GM21529 (cell line): ENCODE results near the gene DEFB127.
"Not testable (repeated sequence)": the region's sequence is repeated elsewhere in the genome, so short reads cannot be mapped to it uniquely, and the experiment has no call there.

Experiments used
- ATAC-seq: cut with Tn5 transposase; IDR thresholded peaks from one replicate; pipeline ENCODE4 v1.9.1; 2021; ENCODE audit not compliant: unreplicated experiment

The DEFB127 gene

GRCh38 chr20:157154-157553 is at the start of gene DEFB127:
TSS of gene DEFB127 (plus strand) at chr20:157454. CDS start at chr20:157545, 91 bp downstream.
- ATAC-seq, result no peak

DNA sequence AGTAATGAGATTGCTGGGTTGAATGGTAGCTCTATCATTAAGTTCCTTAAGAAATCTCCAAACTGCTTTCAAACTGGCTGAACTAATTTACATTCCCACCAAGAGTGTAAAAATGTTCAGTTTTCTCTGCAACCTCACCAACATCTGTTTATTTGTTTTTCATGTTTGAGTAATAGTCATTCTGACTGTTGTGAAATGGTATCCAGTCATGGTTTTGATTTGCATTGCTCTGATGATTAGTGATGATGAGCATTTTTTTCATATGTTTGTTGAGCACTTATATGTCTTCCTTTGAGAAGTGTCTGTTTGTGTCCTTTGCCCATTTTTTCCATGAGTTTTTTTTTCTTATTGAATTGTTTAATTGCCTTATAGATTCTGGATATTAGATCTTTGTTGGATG is 44.9 kb upstream of the DEFB127 start:
- no peak for ATAC-seq

DNA sequence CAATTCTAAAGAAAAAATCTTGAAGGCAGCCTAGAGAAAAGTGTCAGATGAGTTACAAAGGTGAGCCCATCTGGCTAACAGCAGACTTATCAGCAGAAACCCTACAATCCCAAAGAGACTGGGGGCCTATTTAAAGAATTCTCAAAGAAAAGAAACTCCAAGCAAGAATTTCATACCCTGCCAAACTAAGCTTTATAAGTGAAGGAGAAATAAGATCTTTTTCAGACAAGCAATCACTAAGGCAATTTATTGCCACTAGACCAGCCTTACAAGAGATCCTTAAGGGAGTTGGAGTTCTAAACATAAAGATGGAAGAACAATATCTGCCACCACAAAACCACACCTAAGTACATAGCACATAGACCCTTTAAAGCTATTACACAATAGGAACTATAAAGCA is 39.7 kb upstream of the DEFB127 start:
- ATAC-seq, result no peak

- not testable (repeated sequence) for ATAC-seq
Measured at GRCh38 chr20:129786-130323, 27.4 kb upstream of the DEFB127 start.

DNA sequence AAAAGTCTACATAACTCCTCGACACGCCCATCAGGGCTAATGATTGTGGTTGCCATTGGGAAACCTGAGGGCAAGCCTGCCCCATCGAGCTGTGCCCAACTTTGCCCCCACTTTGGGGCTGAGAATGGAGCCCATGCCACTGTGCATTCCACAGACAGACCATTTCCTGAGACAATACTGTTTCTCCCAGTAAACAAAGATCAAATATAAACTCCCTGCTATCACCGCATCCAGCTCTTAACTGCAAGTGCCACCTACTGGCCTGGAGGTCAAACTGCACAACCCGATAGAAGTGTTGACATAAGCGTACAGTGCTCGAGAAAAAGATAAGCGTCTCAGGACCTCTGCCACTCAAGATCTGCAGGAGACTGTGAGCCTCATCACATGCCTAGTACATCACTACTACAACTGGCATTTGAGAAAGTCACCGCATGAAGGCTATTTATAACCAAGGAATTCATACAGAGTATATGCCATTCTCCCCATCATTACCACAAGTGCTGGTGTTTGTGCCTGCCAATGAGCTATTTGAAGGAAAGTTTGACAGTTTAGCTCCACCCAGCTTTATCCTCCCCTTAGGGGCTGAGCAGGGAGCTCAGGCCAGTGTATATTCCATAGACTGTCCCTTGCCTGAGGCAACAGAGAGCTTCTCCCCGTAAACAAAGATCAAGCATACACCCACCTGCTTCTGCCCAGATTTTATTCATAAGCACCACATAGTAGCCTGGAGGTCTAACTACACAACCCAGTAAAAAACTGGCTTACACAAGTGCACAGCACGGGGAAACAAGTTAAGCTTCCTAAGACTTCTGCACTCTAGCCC is 19.4 kb upstream of the DEFB127 start:
- no peak for ATAC-seq

DNA sequence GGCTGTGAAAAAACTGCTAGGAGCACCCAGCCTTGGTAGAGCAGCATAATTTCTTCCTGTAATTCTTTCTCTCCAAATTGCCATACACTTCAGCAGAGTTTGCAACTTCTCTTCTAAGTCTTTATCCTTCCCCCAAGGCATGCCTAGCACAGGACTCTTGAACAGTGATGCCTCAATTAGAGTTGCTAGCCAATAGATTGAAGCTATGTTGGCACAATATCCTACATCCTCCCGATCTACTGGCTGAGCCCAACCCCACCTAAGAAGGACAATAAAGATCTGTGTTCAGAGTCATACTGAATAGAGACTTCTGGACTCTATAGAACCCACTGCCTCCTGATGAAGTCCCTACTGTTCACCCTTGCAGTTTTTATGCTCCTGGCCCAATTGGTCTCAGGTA is 15.0 kb upstream of the DEFB127 start, which contains the start of gene DEFB126:
Gene DEFB126, plus strand, starts transcription at position 301 of the 400 bp plus-strand sequence. Its CDS starts 39 bp downstream, at position 340.
- ATAC-seq, result no peak

GRCh38 chr20:145877-146276 is 11.4 kb upstream of the DEFB127 start:
- no peak for ATAC-seq

GRCh38 chr20:152131-152530 is 5.1 kb upstream of the DEFB127 start:
- ATAC-seq, result no peak

DNA sequence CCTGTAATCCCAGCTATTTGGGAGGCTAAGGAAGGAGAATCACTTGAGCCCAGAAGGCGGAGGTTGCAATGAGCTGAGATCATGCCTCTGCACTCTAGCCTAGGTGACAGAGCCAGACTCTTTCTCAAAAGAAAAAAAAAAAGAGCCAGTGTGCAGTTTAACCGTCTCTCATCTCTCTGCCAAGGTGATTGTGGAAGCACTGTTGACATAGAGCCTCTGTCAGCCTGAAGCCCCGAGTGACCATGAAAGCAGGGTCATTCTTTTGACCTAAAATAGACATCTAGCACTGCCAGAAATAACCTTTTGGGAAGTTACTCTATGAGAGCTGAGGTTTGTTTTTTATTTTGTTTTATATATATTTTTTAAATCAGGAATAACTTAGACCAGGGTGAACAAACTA is 7.4 kb downstream of the DEFB127 start:
- ATAC-seq, result no peak

DNA sequence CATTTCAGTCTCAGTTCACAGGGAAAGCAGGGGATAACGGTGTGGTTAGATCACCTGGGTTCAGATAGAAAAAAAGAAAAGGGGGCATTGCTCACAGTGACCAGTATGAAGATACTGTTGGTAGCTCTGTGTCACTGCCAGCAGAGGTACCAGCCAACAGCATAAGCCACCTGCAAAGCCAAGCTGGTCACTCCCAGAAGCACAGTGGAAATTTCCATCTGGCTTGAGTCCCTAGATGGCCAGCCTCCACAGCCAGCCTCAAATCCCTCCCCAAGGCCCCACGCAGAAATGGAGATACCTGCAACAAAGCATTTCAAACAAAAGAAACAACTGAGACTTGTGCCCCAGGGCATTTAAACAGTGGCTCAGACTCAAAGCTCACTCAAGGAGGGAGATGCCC is 11.6 kb downstream of the DEFB127 start:
- no peak for ATAC-seq

DNA sequence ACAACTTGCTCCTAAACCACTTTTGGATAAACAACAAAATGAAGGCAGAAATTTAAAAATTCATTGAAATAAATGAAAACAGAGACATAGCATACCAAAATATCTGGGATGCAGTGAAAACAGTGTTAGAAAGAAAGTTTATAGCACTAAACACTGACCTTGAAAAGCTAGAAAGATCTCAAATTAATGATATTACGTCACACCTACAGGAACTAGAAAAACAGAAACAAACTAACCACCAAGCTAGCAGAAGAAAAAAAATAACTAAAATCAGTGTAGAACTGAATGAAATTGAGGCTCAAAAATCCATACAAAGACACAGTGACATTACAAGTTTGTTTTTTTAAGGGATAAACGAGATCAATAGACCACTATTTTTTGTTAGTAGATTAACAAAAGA is 27.0 kb downstream of the DEFB127 start:
- ATAC-seq, result no peak

DNA sequence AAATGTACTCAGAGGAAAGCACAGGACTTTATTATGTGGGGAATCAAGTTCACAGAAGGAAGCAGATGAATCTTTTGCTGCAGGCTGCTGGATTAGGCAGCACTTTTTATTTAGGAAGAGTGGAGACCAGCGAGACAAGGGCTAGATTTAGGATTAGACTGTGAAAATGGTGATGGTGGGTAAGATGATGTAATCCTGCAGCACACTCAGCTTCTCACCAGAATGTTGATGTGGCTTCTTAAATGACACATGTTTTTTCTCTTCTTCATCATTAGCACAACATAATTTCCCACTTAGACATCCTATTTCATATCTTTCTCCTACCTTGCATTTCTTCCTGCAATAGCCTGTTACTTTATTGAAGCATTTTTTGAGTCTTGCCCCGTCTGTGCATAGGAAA is 30.5 kb downstream of the DEFB127 start:
- no peak for ATAC-seq

DNA sequence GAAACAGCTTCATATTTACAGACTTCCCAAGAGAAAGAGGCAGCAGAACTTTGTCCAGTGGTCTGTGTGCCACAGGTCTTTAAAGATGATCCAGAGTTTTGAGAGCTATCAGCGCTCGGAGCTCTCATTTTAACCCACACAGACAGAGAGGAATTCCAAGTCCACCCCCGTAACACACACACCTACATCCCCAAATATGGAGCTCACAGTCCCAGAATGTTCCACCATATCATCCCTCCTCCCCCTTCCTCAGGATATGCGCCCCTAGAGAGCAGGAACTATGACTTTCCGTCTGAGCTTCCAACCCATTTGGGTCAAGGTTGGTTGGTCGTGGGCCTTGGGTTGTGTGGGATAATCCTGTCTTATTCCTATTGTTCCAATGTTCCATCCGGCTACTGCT is 32.4 kb downstream of the DEFB127 start, which contains the start of gene DEFB128:
Gene DEFB128, minus strand, starts transcription at position 101 of the 400 bp plus-strand sequence. Its CDS starts 88 bp downstream, at position 13.
- no peak for ATAC-seq

DNA sequence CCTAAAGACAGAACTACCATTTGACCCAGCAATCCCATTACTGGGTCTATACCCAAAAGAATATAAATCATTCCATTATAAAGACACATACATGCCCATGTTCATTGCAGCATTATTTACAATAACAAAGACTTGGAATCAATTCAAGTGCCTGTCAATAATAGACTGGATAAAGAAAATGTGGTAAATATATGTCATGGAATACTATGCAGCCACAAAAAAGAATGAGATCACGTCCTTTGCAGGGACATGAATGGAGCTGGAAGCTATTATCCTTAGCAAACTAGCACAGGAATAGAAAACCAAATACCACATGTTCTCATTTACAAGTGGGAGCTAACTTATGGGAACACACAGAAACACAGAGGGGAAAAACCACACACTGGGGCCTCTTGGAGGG is 41.0 kb downstream of the DEFB127 start:
- ATAC-seq, result no peak

DNA sequence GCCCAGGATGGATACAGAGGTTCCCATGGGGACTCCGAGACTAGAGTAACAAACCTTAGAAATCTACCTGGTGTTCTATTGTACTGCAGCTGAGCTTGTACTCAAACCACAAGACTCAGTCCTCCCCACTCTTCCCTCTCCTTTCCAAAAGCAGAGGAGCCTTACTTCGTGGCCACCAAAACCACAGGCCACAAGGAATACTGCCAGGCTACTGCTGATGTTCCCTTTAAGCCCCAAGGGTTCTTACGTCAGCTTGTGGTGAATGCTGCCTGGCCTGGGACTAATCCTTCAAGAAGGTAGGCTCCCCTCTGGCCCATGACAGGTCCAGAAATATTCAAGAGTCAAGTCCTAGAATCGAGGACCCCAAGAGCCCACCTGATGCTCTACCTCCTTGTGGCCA is 42.7 kb downstream of the DEFB127 start:
- ATAC-seq, result no peak

DNA sequence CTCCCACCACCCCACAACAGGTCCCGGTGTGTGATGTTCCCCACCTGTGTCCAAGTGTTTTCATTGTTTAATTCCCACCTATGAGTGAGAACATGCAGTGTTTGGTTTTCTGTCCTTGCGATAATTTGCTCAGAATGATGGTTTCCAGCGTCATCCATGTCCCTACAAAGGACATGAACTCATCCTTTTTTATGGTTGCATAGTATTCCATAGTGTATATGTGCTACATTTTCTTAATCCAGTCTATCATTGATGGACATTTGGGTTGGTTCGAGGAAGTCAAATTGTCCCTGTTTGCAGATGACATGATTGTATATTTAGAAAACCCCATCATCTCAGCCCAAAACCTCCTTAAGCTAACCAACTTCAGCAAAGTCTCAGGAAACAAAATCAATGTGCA is 46.4 kb downstream of the DEFB127 start:
- ATAC-seq, result not testable (repeated sequence)
